Measurements from ENCODE around the gene HBS1L.

The HBS1L gene

DNA sequence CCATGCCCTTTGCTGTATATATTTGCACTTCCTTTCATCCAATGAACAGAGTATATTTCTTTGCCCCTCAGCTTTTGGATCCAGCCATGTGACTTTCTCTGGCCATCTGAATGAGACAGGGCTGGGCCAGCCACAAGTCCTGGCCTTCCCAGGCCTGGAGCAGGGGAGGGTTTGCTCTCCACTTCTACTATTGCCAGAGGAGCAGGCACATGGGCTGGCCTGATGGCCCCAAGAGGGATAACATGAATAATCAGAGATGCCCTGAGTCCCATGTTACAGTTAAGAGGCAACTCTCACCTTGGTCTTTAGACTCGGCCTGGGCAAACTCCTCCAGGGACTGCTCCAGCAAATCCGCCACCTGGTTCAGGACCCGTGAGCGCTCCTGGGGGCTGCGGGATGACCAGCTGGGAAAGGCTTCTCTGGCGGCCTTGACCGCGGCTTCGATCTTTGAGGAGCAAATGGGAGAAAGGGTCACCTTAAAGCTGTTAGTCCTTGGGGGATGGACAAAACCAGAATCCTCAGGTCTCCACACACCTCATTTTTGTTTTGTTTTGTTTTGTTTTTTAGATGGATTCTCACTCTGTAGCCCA lies 111.0 kb downstream of the HBS1L start:
- DNase-seq, result no peak

DNA sequence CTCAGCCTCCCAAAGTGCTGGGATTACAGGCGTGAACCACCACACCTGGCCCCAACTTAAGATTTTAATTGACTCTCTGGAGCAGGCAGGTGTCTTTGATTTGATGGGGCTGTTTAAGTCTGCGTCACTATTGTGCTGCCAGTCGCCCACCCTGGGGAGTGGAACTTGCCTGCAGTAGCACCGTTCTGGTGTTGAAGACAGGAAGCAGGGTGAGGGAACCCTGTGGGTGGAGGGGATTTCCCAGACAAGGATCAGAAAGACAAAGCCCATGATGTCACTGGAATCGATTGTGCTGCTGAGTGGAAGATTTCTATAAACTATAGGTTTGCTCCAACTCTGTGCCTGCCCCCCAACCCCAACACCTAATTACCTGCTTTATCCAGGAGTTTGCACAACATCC lies 115.7 kb downstream of the HBS1L start:
- DNase-seq, result no peak

DNA sequence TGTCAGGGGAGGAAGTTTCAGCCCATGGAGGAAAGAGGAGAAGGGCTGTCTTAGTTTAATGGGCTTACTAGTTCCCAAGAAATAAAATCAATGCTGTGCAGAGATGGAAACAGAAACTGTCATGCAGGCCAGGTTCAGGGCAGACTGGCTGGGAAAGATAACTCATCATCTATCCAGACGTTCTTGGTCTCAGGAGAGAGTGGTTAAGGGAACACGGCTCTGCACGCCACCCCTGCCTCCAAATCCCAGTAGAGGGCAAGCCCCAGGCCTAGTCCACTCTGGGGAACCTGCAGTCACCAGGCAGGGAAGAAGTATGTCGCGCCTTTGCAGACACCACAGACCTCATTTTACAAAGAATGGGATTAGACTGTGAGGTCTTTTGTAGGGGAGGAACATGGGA lies 117.2 kb downstream of the HBS1L start:
- DNase-seq, result no peak

GRCh38 chr6:134936931-134937330 lies 117.7 kb downstream of the HBS1L start:
- DNase-seq, result no peak

DNA sequence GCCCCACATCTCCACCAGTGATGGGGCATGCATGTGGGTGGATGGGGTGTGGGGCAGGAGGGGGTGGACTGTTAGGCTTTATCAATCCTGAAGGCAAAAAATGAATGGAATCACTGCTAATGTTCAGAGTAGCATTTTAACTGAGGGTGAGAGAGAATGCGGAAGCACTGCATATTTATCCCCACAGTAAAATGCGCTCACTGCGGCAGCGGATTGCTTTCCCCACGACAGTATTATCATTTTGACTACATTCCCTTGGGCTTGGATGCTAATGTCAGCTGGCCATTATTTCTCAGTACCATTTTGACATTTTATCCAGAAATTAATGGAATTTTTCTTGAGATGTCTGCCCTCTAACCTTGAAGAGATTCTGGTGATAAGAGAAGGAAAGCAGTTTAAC lies 118.1 kb downstream of the HBS1L start:
- DNase-seq, result no peak

- no peak for DNase-seq
These were observed 119.7 kb downstream of the HBS1L start for GRCh38 chr6:134934793-134935485.

DNA sequence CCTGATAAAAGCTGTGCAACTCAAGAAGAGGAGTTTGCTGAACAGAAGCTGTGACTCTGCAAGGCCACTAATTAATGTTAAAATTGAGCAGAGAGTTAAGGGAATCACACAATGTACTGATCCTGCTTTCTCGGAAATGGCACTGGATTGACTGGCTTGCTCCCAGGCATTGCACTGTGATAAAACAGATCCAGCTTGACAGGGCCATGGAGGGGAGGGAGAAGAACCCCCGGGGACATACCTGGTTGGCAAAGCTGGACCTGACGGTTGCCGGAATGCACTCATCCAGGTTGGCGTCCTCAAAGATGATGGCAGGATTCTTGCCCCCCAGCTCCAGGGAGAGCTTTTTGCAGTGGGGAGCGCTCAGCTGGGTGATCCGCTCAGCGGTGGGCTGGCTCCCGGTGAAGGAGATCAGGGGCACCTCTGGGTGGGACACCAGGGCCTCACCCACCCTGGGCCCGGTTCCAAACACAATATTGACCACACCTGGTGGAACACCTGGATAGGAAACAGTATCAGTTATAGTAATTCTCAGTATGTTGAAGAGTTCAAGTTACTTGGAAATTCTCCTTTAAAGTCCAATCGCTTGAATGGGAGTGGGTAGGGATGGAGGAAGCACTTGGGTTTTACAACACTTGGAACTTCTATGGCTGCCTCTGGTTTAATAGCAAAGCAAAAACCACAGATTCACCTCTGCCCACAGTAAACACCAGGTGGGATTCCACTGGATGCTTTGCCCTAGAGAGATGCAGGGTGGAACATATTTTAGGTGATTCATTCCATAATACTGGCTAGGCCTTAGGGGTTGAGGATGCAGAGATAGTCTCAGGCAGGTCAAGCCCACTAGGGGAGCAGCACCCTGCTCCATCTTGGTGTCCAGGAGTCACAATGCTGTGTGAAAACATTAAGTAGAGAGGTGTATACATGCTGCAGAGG lies 121.8 kb downstream of the HBS1L start:
- no peak for DNase-seq

- DNase-seq, result no peak
These were observed 122.5 kb downstream of the HBS1L start for GRCh38 chr6:134932098-134932497.

- no peak for DNase-seq
These were observed 124.2 kb downstream of the HBS1L start for GRCh38 chr6:134930463-134930862.

DNA sequence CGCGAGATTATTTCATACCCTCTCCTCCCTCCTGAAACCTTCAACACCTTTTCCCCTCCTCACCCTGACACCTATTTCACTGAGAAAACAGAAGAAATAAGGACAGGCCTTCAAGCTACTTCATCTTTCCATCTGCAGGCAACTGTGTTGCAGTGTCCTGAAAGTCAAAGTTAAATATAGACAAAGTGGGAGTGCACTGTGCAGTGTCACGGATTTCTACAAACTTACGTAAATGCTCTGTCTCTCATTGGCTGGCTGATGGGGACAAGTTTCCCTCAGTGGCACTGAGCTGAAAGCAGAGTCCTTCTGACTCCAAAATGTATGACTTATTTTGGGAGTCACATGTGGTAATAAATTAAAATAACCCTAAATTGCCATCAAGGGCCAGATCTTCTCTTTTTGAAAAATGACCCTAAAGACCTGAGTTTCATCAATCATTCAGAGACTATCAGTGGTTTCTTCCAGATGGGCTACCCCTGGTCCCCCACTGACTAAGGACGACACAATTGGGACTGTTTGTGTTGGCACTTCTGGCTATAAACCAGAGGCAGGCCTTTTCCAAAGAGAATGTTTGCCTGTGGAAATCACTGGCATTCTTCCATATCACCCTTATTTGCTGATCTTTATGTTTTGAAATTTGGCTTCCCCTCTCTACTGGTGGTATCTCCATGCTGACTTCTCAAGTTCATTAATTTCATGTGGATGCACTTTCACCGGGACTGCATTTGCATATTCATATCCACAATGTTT lies 126.3 kb downstream of the HBS1L start:
- no peak for DNase-seq

DNA sequence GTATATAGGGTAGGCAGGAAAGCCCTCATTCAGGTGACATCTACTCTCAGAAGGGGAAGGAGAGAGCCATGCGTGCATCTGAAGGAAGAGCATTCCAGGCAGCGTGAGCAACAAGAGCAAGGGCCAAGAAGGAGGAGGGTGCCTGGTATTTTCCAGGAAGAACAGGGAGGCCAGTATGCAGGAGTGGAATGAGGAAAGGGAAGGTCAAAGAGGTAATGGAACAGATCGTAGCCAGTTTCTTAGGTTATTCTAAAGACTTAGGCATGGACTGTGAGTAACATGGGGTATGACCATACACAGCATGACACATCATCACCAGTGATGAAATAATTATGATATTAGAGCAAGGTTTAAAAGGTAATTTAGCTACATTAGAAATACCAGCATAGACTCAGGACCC lies 128.8 kb downstream of the HBS1L start:
- DNase-seq, result no peak

- DNase-seq, result no peak
These were observed 132.8 kb downstream of the HBS1L start for GRCh38 chr6:134921721-134922261.

DNA sequence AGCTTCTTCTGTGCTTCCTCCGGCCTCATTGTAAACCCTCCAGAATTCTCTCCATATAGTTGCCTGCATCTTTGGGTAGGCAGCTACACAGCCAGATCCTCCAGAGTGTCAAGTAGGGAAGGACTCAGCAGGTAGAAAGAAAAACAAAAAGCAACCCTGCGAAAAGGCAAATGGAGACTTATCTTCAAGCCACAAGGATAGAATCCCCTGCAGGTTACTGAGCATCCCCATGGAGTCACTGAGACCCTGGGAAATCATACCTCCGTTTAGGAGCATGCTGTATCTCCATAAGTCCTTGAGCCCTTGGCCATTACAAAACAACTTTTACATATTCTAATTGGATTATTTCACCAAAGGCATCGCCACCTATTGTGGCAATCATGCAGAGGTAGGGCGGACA lies 133.3 kb downstream of the HBS1L start:
- DNase-seq, result no peak

- DNase-seq, result no peak
These were observed 134.2 kb downstream of the HBS1L start for GRCh38 chr6:134920422-134920821.

DNA sequence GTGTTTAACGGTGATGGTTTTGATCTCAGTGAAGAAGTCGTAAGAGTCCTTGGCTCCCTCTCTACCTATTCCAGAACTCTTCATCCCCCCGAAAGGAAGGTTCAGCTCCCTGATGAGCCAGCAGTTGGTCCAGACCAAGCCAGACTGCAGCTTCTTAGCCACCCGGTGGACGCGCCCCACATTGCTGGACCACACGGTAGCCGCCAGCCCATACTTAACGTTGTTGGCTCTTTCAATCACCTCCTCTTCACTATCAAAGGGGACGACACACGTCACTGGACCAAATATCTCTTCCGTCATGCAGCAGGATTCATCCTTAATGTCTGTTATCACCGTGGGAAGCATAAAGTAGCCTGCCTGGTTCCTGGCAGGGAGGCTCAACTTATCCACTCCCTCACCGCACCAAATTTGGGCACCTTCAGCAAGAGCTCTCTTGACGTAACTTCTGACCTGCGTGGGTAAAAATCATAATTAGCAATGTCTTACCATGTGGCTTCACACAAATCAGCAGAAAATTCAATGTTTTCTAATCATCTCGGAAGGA lies 136.1 kb downstream of the HBS1L start:
- no peak for DNase-seq

DNA sequence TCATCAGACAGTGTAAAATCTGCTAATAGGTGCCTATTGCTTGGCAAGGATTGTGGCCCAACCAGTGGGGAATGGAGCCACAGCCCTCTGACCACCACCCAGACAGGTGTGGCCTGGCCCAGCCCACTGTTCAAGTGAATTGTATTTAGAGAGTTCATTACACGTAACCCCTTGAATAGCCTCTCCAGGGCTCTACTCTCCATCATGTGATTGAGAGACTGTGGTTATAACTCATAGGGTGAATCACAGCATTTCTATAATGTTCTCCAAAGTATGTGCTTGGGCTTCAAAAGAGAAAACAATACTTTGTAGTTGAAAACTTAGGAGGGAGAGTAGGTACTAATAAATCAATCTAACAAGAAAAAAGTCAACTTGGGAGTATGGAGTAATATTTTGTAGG lies 143.1 kb downstream of the HBS1L start:
- no peak for DNase-seq

DNA sequence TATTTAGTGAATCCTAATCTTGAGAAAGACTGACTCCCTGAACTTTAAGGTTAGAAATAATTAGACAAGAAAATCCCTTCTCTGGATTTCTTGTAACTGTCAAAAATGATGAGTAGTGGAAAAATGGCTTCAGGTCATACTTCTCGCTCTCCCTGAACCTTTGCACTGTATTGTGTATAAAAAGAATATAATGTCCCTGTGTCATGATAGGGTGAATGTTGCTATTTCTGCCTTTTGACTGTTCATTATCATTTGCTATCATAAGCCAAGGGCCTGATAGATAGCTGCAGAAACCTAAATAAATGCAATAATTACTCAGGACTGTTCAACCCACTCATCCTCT lies 144.1 kb downstream of the HBS1L start:
- DNase-seq, result no peak

Data from COR-L47 (cell line).